ENCODE results near the gene SFTA2.

DNA sequence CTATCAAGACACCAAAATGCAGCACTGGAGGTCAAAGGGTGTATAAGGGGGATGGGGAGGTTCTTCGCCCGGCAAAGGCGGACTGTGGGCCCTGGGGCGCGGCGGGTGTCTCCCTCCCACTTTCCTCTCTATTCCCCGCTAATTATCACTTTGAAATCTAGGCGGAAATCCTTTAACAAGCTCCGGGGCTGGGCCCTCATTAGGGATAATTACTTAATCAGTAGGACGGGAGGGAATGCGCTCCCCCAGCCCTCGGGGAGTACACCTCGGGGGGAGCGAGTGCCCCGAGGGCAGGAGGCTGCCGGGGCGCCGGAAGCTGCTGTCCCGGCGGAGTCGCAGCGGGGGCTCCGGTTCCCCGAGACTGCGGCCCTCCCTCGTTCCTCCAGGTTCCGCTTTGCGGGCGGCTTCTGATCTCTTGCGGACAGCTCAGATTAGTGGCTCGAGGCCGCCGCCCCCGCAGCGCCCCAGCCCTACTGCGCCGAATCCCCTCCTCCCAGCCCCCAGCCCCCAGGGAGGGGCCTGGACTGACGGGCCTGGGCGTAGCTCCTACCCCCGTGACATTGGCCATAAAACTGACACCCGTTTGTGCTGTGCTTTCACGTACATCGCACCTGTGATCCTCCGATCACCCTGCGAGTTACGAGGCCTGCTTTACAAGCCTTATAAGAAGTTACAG, 23.5 kb upstream of the SFTA2 start:
- TF ChIP-seq CTCF (IDR thresholded peaks at IDR 0.05; ENCODE audit: control extremely low read depth in 1 of 3, insufficient read depth in 1 of 3, low read depth in 1 of 3, low read length in 3 of 3) = no peak
- TF ChIP-seq NANOG (IDR thresholded peaks at IDR 0.05; ENCODE audit: insufficient read depth, low read depth, low read length, poor library complexity, severe bottlenecking) = no peak
